Activated CD4-positive, CD25-positive, alpha-beta regulatory T cell treated with anti-CD3 and anti-CD28 coated beads, Interleukin-2, amount 50 U/mL, for 24 hours (primary cell): ENCODE results near the gene COL23A1.

Experiments
- ATAC-seq, 2 donors: fragments of 150-1000 bp; cut with Tn5 transposase; one replicate each; pipeline ENCODE4 v1.10.0; 2021; ENCODE audit warnings: mild to moderate bottlenecking in 1 of 2, moderate library complexity in 1 of 2

The COL23A1 gene

GRCh38 chr5:178432421-178433272 lies 157.5 kb downstream of the COL23A1 start:
- no peak for ATAC-seq

DNA sequence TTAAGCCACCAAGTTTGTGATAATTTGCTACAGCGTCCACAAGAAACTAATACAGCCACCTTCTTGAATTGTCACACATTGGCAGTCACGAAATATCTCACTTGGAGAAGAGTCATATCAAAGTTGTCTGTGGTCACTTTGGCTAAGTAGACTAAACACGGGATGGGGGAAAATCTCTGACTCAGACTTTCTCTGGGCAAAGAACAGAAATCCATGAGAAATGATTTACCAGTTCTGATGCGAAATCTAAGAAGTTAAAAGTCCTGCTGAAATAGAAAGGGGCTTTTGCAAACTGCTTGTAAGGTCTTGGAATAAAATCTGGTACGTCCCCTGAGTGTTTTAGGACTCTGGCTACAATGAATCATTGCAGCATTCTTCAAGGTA lies 158.4 kb downstream of the COL23A1 start:
- no peak for ATAC-seq

DNA sequence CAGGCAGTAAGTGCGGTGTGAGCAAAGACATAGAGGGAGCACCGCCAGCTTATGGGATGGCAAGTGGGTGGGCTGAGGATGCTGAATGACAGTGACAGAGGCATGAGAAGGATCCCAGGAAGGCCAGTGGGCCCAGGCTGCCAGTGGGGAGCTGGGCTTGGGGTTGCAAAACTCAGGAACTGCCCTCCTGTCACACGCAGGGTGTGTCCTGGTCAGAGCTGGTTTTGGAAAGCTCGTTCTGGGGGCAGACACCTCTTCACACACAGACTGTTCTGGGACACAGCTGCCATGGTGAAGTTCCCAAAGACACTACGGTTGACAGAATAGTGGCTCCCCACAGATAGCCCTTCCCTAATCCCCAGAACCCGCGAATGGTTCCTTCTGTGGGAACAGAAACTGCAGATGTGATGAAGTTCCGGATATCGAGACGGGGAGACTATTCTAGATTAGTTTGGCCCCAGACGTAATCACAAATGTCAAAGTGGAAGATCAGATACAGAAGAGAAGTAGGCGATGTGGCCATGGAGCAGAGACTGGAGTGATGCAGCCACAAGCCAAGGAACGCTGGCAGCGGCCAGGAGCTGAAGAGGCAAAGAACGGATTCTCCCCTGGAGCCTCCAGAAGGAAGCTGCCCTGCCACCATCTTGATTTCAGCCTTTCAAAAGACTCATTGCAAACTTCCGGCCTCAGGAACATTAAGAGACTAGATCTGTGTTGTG lies 159.0 kb downstream of the COL23A1 start:
- ATAC-seq, result no peak

DNA sequence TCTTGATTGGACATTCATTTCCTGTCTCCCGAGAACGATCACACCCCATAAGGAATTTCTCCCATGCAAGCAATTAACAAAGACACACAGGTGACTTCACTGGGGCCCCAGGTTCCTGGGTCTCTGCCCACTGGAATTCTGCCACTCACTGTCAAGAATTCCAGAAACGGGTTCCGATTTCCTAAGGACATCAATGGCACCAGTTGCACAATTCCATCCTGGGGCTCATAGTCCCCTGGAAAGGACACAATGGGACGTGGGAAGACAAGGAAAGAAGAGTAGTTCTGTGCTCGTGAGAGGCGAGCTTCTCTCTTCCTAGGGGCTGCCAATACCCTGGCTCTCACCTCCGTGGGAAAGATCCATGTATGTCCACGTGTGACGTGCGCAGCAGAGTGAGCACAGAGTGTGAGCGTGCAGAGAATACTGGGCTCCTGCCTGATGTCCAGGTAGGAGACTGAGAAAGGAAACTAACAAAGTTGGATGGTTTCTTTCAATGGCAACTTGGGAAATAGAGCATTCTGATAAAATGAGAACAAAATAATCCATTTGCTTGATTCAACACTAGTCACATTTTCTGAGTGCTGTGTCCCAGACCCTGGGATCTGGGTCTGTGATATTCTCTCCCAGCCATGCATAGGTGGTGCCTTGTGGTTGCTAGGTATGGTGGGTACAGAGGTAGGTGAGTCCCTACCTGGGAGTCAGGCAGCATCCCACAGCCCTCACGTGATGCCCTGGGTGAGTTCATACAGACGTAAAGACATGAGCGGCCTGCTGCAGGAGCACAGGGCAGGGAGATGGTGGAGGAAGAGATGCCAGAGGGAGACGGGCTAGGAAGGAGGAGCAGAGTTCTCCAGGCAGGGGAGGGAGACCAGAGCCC lies 159.8 kb downstream of the COL23A1 start:
- no peak for ATAC-seq

- ATAC-seq, result no peak
Measured at GRCh38 chr5:178429491-178430185, 160.6 kb downstream of the COL23A1 start.

DNA sequence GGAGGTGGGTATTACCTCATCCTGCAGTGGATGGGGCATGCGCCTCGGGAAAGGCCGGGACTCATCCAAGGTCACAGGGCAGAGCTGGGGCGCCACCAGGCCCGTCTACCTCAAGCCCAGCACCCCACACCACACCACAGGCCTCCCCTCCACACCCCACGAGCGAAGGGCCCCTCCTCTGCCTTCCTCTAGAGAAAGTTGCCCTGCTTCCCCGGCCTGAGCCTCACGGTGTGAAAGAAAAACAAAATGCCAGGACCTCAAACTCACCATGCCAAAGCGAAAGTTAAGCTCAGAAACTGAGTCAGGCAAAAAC lies 161.1 kb downstream of the COL23A1 start:
- ATAC-seq, result no peak

- no peak for ATAC-seq
Measured at GRCh38 chr5:178428341-178429155, 161.6 kb downstream of the COL23A1 start.

DNA sequence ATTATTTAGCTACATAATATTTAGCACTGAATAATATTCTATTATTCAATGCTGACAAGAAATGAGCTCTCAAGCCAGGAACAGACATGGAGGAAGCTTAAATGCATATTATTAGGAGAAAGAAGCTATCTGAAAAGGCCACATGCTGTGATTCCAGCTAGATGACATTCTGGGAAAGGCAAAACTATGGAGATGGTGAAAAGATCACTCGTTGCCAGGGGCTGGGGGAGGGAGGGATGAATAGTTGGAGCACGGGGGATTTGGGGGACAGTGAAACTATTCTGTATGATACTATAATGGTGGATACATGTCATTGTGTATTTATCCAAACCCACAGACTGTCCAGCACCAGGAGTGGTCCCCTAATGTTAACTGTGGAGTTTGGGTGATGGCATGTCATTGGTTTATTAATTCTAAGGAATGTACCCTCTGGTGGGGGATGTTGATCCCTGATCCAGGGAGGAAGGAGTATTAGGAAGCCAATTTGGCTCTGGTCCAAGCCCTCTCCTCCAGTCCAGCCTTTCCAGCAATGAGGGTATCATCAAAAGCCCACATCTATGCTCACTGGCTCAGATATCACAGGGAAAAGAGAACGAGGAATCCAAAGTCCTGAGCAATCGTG lies 162.5 kb downstream of the COL23A1 start:
- ATAC-seq, result no peak

GRCh38 chr5:178426326-178427130 lies 163.7 kb downstream of the COL23A1 start:
- ATAC-seq, result no peak

- no peak for ATAC-seq
Measured at GRCh38 chr5:178425621-178426068, 164.5 kb downstream of the COL23A1 start.

GRCh38 chr5:178424810-178425177 lies 165.4 kb downstream of the COL23A1 start:
- no peak for ATAC-seq

- ATAC-seq, result no peak
Measured at GRCh38 chr5:178423901-178424809, 166.0 kb downstream of the COL23A1 start.

GRCh38 chr5:178423431-178423830 lies 166.8 kb downstream of the COL23A1 start:
- no peak for ATAC-seq

- ATAC-seq, result no peak
Measured at GRCh38 chr5:178422400-178422775, 167.8 kb downstream of the COL23A1 start.

GRCh38 chr5:178421699-178422399 lies 168.3 kb downstream of the COL23A1 start:
- ATAC-seq, result no peak

DNA sequence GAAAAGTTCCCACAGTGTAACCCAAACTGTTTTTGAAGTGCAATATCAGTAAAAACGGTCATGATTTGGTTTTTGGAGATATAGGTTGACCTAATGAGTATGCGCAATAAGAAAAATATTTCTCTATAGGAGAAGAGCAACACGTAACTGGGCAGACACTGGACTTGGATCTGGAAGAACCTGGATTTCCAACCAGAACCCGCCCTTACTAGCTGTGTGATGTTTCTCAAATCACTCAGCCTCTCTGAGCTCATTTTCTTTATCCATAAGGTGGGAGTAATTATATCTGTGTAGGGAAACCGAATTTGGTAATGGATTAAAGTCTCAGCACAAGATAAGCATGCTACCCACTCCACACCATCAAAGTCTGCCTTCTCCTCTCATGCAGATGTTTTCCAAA lies 169.1 kb downstream of the COL23A1 start:
- no peak for ATAC-seq

DNA sequence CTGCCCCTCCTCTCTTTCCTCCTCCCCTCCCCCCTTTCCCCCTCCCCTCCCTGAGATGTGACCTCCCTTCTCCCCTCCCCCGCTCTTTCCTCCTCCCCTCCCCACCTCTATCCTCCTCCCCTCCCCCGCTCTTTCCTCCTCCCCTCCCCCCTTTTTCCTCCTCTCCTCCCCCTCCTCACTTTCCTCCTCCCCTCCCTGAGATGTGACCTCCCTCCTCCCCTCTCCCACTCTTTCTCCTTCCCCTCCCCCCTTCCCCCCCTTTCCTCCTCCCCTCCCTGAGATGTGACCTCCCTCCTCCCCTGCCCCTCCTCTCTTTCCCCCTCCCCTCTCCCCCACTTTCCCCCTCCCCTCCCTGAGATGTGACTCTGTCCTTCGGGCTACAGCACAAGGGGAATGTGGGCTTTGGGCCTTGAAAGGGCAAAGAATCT lies 169.8 kb downstream of the COL23A1 start:
- ATAC-seq, result no peak

DNA sequence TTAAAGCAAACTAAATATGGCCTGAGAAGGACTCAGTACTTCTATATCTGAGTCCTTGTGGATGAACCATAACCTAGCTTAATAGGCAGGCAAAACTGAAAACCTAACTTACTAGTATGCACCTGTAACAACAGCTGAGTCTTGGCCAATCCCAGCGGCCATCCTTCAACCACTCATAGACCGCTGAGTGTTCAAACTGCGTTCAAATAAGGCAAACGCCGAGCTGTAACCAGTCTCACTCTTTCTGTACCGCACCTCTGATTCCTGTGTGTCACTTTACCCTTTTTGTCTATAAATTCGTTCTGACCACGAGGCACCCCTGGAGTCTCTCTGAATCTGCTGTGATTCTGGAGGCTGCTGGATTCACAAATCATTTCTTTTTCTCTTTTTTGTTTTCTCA lies 170.5 kb downstream of the COL23A1 start:
- no peak for ATAC-seq

DNA sequence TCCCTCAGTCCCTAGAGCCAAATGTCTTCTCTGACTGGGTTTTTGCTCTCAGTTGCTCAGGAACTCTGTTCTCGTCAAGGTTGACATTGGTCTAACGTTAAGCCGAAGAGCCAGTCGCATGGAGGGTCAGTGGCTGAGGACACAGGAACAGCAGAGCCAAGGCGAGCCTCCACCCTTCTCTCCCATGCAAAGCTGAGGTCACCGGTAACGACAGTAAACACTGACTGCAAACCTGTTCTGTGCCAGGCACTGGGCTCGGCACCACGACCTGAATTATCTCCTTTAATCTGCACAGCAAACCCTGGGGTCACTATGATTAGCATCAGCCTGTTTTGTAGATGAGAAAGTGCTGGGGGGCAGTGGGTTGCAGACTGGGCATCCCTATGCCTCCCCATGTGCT lies 171.0 kb downstream of the COL23A1 start:
- no peak for ATAC-seq
